Measurements from ENCODE around the gene NPLOC4. TPM values are rescaled to one million over a fixed set of nuclear protein-coding genes. Genes with fewer than 3 reads are reported as not detected.

Gene NPLOC4
- total RNA-seq = 80.4 and 97.5 TPM in 2 replicates

DNA sequence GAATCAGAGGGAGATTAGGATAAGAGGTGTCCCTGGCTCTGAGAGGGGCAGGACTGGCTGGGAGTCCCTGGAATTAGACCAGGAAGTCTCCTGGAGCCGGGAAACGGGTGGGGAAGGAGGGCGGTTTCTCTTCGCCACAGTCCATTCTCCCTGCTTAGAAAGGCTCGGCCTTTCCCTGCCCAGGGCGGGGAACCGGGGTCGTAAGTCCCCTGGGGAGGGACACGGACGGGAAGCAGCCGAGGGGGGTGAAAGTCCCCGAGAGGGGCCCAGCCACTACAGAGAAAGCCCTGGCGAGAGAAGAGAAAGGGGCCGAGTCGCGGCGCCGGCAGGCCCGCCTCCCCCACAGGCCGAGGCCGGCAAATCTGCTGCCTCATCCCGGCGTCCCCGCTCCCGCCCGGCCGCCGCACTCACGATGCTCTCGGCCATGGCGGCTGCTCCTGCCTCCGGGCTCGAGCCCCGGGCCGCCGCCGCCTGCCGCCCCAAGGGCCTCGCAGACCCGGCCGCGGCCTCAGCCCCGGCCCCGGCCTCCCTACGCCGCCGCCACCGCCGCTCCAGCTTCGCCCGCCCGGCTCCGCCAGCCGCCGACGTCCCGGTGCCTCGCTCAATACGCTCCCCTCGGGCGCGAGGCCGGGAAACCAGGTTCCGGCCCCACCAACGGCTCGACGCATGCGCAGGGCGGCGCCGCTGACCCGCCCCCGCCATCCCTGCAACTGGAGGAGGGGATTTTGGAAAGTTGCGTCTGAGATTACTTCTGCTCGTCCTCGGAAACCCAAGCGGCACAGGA is at the start of gene NPLOC4, which contains the start of gene TSPAN10:
TSS of gene NPLOC4 (minus strand) at position 608 of the 784 bp plus-strand sequence. CDS start at position 426, 182 bp downstream.
TSS of gene TSPAN10 (plus strand) at position 692 of the 784 bp plus-strand sequence. CDS start 5,217 bp downstream, outside the sequence.

DNA sequence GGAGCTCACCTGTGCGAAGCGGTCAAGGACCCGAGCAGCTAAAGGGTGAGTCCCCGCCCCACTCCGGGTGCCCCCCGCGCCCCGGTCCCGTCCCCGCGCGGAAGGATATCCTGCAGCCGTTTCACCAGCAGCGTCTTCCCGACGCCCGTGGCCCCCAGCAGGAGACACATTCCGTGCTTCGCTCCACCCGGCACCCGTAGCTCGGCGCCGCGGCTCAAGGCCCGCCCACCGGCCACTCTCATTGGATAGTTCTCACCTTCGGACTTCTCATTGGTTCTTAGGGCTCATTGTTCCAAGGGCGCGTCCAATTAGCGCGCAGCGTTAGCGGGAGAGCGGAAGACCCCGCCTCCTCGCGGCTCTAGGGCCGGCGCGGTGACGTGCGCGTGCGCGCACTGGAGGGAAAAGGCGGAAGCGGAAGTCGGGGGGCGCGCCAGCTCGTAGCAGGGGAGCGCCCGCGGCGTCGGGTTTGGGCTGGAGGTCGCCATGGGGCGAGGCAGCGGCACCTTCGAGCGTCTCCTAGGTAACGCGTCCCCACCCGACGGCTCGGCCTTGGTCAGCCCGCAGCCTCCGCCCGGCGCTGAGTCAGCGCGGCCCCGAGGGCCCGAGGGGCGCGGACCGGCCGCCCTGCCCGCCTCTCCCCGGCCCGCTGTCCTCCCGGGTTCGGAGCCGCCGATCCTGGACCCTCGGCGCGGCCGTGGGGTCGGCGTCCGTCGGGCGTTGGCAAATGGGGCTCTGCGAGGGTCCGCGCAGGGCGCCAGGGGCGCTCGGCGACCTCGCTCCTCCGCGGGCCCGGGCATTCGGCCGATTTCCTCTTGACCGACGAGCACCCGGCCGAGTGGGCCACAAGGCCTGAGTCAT is 46.9 kb upstream of the NPLOC4 start, which contains the start of the genes ARL16 and HGS:
TSS of gene ARL16 (minus strand) at position 214 of the 858 bp plus-strand sequence. CDS start at position 170, 44 bp downstream.
TSS of gene HGS (plus strand) at position 428 of the 858 bp plus-strand sequence. CDS start at position 484, 56 bp downstream.

DNA sequence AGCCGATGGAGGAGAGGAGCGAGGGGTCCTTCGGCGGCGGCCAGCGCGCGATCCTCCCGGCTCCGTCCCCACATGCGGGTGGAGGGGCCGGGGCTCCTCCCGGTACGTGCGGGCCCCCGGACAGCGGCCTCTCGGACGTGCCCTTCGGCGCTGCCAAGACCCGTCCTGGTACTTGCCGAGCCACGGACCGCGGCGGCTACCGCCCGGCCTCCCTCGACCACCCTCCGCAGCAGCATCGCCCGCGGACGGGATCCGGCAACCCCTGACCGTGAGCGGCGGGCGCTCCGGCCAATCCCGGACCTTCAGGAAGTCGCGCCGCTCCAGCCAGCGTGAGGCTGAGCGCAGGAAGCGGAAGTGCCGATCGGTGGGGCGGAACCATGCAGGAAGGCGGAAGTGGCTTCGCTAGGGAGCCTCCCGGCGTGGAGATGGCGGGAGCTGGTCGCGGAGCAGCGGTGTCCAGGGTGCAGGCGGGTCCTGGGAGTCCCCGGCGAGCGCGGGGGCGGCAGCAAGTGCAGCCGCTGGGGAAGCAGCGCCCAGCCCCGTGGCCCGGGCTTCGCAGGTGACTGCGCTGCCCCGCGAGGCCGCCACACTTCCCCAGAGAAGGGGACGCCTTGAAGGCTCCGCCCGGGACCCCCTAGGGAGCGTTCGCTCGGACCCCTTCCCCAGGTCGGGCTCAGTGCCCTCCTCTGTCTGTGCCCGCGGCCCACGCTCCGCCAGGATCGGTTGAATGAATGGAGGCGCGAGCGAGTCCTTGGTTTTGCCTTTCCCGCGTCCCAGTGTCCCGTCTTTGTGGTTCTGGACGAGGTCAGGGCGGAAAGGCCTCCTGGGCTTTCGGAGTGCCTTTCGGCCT is 29.7 kb upstream of the NPLOC4 start, which contains the start of the genes CCDC137 and OXLD1:
TSS of gene CCDC137 (plus strand) at position 396 of the 850 bp plus-strand sequence. CDS start at position 426, 30 bp downstream.
TSS of gene OXLD1 (minus strand) at position 264 of the 850 bp plus-strand sequence. CDS start at position 236, 28 bp downstream.

DNA sequence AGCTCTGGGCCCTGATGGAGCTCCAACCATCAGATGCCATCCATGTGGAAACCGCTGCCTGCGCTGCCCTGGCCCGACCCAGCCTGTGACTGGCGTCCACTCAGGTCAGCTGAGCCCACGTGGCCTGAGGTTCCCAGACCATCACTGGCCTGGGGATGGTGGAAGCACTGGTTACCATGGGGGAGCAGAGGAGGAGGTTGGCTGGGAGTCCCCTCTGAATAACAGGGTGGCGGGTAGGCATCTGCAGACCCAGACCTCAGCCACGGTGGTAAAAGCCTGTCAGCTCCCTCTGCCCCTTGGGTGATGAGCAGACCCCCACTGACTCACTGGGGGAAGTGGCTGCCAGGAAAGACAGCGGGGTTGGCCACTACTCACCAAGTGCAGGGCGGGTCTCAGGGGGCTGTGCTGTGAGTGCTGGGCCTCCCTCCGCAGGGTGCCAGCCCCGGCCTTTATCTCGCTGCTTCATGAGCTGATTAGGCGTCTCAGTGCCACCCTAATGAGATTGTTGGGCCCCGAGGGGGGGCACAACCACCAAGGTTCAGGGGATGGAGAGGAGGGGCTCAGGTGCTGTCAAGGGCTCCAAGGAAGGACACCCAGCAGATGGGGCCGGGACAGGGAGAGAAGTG is 19.3 kb upstream of the NPLOC4 start, which contains the start of gene PDE6G:
TSS of gene PDE6G (minus strand) at position 425 of the 626 bp plus-strand sequence. CDS start 3,237 bp downstream, outside the sequence.

DNA sequence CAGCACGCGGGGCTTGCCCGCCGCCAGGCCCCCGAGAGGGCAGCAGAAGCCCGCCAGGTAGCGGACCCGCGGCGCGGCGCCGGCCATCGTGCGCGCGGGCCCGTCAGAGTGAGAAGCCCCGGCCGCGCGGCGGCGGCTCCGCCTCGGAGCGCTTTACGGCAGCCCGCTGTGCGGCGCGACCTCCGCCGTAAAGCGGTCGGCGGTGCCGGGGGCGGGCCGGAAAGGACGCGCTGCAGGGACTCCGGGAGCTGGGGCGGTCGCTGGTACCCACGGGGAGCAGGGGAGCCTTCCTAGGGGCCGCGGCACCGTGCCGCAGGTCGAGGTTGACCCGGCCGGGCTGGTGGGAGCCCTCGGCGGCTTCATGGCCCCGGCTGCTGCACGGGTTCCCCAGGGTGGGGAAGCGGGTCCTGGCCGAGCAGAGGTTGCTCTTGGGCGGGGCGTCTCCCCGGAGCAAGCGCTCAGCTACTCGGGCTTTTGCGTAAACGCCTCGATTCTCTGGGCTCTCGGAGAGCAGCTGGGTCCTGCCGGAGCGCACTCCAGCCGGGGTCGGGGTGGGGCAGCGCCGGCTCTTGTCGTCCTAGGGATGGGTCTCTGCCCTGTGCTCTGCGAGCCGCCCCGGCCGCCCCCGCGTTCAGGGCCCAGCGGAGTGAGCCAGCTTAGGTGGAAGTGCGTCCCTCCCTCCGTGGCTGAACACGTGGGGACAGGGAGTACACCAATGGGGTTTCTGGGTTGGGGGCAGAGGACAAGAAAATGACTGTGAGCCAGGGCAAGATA is 84.5 kb downstream of the NPLOC4 start, which contains the start of gene FAAP100:
TSS of gene FAAP100 (minus strand) at position 110 of the 774 bp plus-strand sequence. CDS start at position 87, 23 bp downstream.

DNA sequence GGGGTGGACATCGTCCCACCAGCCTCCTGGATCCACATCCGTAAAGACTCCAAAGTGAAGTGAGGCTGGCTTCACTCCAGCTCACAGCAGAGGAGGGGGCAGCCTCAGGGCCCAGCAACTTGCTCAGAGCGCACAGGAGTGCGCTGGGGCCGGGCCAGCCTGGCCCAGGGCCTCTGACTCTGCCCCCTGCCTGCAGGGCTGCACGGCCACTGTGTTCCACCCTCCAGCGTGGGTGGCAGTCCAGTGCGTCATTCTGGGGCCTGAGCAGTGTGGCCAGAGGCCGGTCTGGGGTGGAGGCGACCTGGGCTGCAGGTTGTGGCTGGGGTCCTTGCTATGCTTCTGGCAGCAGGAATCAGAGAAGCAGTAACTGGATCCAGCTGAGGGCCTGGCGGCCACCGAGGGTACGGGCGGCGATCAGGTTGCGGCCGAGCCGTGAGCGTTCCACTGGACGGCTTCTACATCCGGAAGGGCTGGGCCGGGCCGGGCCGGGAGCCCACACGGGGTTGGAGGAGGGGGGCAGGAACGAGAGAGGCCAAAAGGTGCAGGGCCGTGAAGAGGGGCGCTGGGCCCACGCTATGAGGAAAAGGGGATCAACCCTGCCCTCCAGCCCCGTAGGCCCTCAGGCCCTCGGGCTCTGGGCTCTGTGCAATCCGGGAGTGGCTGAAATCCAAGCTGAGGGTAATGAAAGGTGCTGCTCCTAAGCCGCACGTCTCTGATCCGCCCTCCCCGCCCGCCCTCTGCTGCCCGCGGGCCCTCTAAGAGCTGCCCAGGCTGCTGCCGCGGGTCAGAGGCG is 109.1 kb downstream of the NPLOC4 start, which contains the start of gene FSCN2:
TSS of gene FSCN2 (plus strand) at position 787 of the 793 bp plus-strand sequence. CDS start 155 bp downstream, outside the sequence.

DNA sequence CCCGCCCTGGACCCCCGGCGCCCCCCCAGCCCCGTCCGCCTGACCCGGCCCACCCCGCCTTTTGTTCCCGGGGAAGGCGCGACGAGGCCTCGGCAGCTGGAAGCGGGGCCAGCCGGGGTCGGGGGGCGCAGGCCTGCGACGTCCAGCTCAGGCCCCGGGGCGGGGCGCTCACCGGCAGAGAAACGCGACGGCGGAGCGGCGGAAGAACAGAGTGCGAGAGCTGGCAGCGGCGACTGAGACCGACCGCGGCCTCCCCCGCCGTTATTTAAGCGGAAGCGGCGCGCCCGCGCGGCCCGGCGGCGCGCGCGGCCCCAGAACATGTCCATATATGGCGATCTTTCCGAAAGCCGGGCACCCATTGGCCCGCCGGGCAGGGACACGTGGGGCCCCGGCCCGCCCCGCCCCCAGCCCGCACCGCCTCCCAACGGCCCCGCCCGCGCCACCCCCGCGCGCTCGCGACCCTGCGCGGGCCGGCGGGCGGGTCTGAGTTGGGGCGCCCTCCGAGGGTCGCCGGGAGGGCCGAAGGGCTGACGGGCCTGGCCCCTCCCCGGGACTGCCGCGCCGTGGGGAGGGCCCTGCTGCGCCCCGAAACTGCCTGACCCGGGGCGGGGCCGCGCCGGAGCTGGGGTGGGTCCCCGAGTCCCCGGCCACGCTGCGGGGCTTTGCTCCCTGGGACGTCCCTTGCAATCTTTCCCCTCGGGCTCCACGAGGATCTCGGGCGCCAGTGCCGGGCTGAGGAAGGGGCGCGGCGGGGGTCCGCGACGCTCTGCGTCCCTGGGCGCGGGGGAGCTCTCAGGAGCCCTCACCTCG is 124.1 kb downstream of the NPLOC4 start, which contains the start of gene ACTG1:
TSS of gene ACTG1 (minus strand) at position 238 of the 810 bp plus-strand sequence. CDS start 445 bp downstream, outside the sequence.

Small RNA genes lying within 50 kb of the gene (small RNA-seq; reads per million reads assigned to genes)
- gene RF00019 = not detected

Other genes starting within 250 kb of the NPLOC4 start
- 16.3 and 25.5 TPM in 2 replicates for gene BAHCC1, start 241.7 kb downstream of the NPLOC4 start, total RNA-seq
- 20,946 and 30,159 TPM in 2 replicates for gene ACTG1, start 124.3 kb downstream of the NPLOC4 start, total RNA-seq
- gene FSCN2, start 108.7 kb downstream of the NPLOC4 start, total RNA-seq = 8.9 and 10.0 TPM in 2 replicates
- 37.2 and 45.6 TPM in 2 replicates for gene FAAP100, start 84.8 kb downstream of the NPLOC4 start, total RNA-seq
- 1.9 TPM in 2 replicates for gene TSPAN10, start 84 bp upstream of the NPLOC4 start, total RNA-seq
- gene PDE6G, start 19.4 kb upstream of the NPLOC4 start, total RNA-seq = not detected in 2 replicates
- gene OXLD1, start 29.5 kb upstream of the NPLOC4 start, total RNA-seq = 19.8 and 25.6 TPM in 2 replicates
- gene CCDC137, start 29.6 kb upstream of the NPLOC4 start, total RNA-seq = 4.9 and 6.8 TPM in 2 replicates
- 28.9 and 35.6 TPM in 2 replicates for gene ARL16, start 46.7 kb upstream of the NPLOC4 start, total RNA-seq
- gene HGS, start 46.9 kb upstream of the NPLOC4 start, total RNA-seq = 107 and 114 TPM in 2 replicates
- 10.1 and 12.3 TPM in 2 replicates for gene MRPL12, start 66.3 kb upstream of the NPLOC4 start, total RNA-seq
- 5.6 and 9.4 TPM in 2 replicates for gene SLC25A10, start 75.2 kb upstream of the NPLOC4 start, total RNA-seq
- gene GCGR, start 167.0 kb upstream of the NPLOC4 start, total RNA-seq = not detected in 2 replicates
- gene MCRIP1, start 196.2 kb upstream of the NPLOC4 start, total RNA-seq = 88.6 and 90.3 TPM in 2 replicates
- gene PPP1R27, start 197.9 kb upstream of the NPLOC4 start, total RNA-seq = not detected in 2 replicates
- 1,150 and 1,536 TPM in 2 replicates for gene P4HB, start 223.4 kb upstream of the NPLOC4 start, total RNA-seq
- 181 and 187 TPM in 2 replicates for gene ARHGDIA, start 234.2 kb upstream of the NPLOC4 start, total RNA-seq

Data from hair follicle dermal papilla cell (primary cell).